Muscle of leg (tissue), 11 donors: ENCODE data around the gene SLC22A31. TPM values are rescaled to one million over a fixed set of nuclear protein-coding genes. Genes with fewer than 3 reads are reported as not detected.
A peak's percentile ranks its signal among the peaks of the same experiment; 100 is the strongest.

Experiments
- DNase-seq: peaks from one replicate; pipeline ENCODE4 v3.0.0; 2013
- H3K27ac ChIP-seq: one replicate; pipeline ENCODE4 v1.5.1; 2013; ENCODE audit warnings: mild to moderate bottlenecking, low read length, control low read depth
- H3K27me3 ChIP-seq: one replicate; pipeline ENCODE4 v1.6.1; 2013; ENCODE audit warnings: low read length; ENCODE audit not compliant: control insufficient read depth, insufficient read depth
- H3K36me3 ChIP-seq: one replicate; pipeline ENCODE4 v1.6.1; 2013; ENCODE audit warnings: low read length; ENCODE audit not compliant: control insufficient read depth, insufficient read depth
- H3K4me1 ChIP-seq: one replicate; pipeline ENCODE4 v1.6.1; 2013; ENCODE audit warnings: low read length; ENCODE audit not compliant: control insufficient read depth, insufficient read depth
- H3K4me3 ChIP-seq: one replicate; pipeline ENCODE4 v1.5.1; 2013; ENCODE audit warnings: low read length, control low read depth
- H3K9me3 ChIP-seq: replicated peaks from 2 replicates; pipeline ENCODE4 v1.6.1; 2013; ENCODE audit warnings: low read depth, low read length; ENCODE audit not compliant: control insufficient read depth
- WGBS: methylation state at CpG from one replicate; pipeline ENCODE4 v1.1.5; 2013; ENCODE audit warnings: missing lambda C conversion rate; ENCODE audit not compliant: insufficient coverage; 5-methylcytosine and 5-hydroxymethylcytosine counted together
- polyA plus RNA-seq, 8 donors: library from polyadenylated mRNA; unstranded; fragments of 120-200 nt; gene quantifications; one replicate each; pipeline versions ENCODE4 v1.2.1 to v1.2.3, GENCODE V29; 2013; ENCODE audit warnings: inconsistent platforms in 1 of 8, low replicate concordance in 1 of 8; ENCODE audit not compliant: insufficient read length in 8 of 8, insufficient read depth in 1 of 8
- total RNA-seq: library from RNA; stranded (reverse); fragments of 120-200 nt; gene quantifications from one replicate; pipeline ENCODE4 v1.2.4, GENCODE V29; 2013

The SLC22A31 gene
- total and polyA plus RNA-seq, 9 donors: 0.70 to 5.5 (median 1.9) TPM; not detected in 1

DNA sequence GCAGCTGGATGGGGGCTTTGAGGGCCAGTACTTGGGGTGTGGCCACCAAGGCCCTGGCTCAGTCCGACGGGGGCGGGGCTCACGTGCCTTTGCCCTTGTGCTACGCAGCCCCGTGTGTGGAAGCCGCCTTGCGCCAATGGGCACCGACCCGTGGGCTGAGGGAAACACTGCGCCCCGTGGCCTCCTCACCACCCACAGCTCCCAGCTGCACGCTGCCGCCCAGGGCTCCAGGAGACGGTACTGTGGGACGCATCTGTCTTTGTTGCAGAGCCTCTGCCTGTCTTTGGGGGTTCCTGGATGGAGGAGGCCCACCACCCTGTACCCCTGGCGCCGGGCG is 21.2 kb downstream of the SLC22A31 start:
- Histone ChIP-seq H3K4me1 (peaks cover 51% of the 10 kb centered on the region), H3K27me3 (no peaks in the 10 kb centered on the region), H3K36me3 (peaks cover 42% of the 10 kb centered on the region), H3K4me3 (no peak overlapping the region), H3K27ac (no peak overlapping the region), H3K9me3 (no peaks in the 10 kb centered on the region)
- WGBS: 79% methylated on average over 13 of the region's 19 CpGs
- DNase-seq: no peak

DNA sequence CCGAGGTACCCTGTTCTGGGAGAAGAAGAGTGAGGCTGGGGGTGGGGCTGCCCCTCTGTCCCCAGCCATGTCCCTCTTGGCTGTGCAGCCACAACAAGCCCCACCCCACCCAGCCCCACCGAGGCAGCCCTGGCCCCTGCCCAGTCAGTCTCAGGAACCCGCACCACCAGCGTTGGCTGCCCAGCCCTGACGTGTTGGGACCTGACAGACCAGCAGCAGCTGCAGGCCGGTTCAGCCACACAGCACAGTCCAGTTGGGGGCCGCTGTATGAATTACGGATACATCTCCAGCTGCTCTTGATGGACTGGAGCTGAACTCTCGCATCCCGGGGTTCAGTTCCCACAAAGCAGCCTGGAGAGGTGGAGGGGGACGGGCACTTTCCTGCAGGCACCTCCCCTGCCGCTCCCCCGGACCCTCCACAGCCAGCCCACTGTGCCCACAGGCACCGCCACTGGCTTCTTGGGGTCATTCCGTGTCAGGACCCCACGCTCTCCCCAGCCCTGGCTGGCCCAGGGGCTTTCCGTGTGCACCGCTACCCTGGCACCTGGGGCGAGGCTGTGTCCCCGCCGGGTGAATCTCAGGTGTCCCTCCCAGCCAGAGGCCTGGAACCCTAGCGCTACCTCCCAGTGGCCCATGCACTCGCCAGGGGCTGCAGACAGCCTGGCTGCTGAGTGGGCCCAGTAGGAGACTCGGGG is 21.7 kb downstream of the SLC22A31 start:
- Histone ChIP-seq H3K4me3 (no peak overlapping the region), H3K27ac (peak overlapping the region; percentile 42), H3K9me3 (no peaks in the 10 kb centered on the region), H3K27me3 (no peaks in the 10 kb centered on the region), H3K4me1 (peaks cover 56% of the 10 kb centered on the region), H3K36me3 (peaks cover 37% of the 10 kb centered on the region)
- DNase-seq: no peak
- WGBS: 66% methylated on average over 21 of the region's 24 CpGs

DNA sequence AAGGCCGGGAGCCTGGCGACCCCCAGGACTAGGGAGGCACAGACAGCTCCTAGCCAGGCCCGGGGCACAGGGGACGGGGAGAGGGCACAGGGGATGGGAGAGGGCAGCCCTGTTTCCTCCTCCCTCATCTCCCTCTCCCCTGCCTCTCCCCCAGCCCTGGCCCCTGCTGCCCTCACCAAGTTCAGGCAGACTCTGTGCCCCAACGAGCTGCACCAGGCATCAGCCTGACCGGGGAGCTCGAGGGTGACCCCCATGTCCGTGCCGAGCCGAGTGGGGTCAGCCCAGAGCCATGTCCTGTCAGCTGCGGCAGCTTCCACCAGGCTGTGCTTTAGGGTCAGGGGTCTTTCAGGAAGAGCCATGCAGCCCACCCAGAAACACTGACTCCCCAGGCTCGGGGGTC is 22.8 kb downstream of the SLC22A31 start:
- no peak for DNase-seq
- H3K27me3 ChIP-seq: peaks cover under 1% of the 10 kb centered on the region

DNA sequence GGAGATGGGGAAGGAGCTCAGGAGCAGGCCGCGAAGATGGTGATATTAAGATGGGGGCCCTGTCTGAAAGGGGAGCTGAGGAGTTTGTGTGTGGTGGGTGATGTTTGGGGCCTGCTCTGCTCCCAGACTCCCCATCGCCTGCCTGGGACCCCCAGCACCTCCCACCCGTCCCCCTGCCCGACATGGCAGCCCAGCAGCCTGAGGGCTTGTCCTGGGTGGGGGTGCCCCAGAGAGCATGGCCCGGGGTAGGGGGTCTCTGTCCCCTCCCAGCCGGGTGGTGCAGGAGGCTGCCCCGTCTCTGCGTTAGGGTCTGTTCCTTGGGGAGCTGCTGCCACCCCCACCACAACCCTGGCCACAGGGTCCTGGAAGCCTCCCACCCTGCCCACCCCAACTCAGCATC is 23.6 kb downstream of the SLC22A31 start:
- WGBS: 76% methylated on average over 5 of the region's 9 CpGs
- Histone ChIP-seq H3K36me3 (peaks cover 29% of the 10 kb centered on the region), H3K9me3 (no peaks in the 10 kb centered on the region), H3K27me3 (peaks cover 5% of the 10 kb centered on the region), H3K4me3 (no peak overlapping the region), H3K4me1 (peaks cover 65% of the 10 kb centered on the region), H3K27ac (peak overlapping the region; percentile 15)
- no peak for DNase-seq

More for the DNA sequence above, 22.8 kb downstream of the SLC22A31 start:
- WGBS: 60% methylated on average over 8 of the region's 12 CpGs
- H3K9me3 ChIP-seq: no peaks in the 10 kb centered on the region
- H3K36me3 ChIP-seq: peaks cover 30% of the 10 kb centered on the region
- H3K4me1 ChIP-seq: peaks cover 63% of the 10 kb centered on the region
- no peak overlapping the region for H3K4me3 ChIP-seq
- H3K27ac ChIP-seq: no peak overlapping the region

GRCh38 chr16:89176147-89176690 is 24.1 kb downstream of the SLC22A31 start:
- DNase-seq: peak; percentile 56
- Histone ChIP-seq H3K4me3 (peak overlapping the region; percentile 88), H3K9me3 (no peaks in the 10 kb centered on the region), H3K27me3 (peaks cover 8% of the 10 kb centered on the region), H3K27ac (peak overlapping the region; percentile 69), H3K4me1 (peaks cover 65% of the 10 kb centered on the region), H3K36me3 (peaks cover 29% of the 10 kb centered on the region)
- WGBS: 65% methylated on average over 11 of the region's 27 CpGs

DNA sequence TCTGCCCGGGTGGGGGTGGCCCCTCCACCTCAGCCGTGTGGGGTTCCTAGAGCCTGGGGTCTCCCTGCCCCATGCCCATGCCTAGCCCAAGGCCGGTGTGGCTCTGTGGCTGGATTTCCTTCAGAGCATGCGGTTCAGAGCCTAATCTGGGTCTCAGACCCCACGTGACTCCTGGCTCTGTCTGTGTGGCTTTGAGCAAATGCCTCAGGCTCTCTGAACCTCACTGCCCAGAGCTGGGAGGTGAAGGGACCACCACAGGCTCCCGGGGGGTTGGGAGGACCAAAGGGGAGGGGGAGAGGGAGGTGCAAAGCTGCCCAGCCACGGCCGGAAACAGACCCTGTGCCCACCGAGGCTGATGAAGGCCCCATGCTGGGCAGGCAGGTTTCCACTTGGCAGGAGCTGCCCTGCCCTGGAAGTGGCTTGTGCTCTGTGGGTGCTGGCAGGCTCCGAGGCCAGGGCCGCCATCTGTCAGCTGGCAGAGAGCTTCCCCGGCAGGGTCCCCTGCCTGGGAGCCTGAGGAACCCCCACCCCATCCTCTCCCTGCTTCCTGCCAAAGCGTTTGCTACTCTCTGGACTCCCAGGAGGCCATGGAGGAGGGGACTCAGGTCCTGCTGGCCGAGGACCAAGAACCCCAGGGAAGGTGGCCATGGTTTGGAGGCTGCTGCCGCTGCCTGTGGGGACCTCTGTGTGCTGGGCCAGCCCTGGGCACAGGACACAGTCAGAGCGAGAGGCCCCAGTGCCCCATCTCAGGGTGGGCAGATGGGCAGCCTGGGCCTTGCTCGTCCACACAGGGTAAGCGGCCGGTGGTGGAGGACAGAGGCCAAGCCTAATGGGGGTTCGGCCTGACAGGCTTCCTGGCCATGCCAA is 24.8 kb downstream of the SLC22A31 start:
- Histone ChIP-seq H3K4me1 (peaks cover 71% of the 10 kb centered on the region), H3K36me3 (peaks cover 29% of the 10 kb centered on the region), H3K27me3 (peaks cover 14% of the 10 kb centered on the region), H3K4me3 (peak overlapping the region; percentile 88), H3K9me3 (no peaks in the 10 kb centered on the region), H3K27ac (peak overlapping the region; percentile 69)
- WGBS: 35% methylated on average over 17 of the region's 20 CpGs
- DNase-seq: peak; percentile 52

GRCh38 chr16:89174877-89175276 is 25.5 kb downstream of the SLC22A31 start:
- WGBS: 80% methylated on average over 5 of the region's 14 CpGs
- DNase-seq: no peak
- Histone ChIP-seq H3K4me3 (peak overlapping the region; percentile 88), H3K27ac (peak overlapping the region; percentile 69), H3K36me3 (peaks cover 23% of the 10 kb centered on the region), H3K4me1 (peaks cover 74% of the 10 kb centered on the region), H3K9me3 (no peaks in the 10 kb centered on the region), H3K27me3 (peaks cover 20% of the 10 kb centered on the region)

DNA sequence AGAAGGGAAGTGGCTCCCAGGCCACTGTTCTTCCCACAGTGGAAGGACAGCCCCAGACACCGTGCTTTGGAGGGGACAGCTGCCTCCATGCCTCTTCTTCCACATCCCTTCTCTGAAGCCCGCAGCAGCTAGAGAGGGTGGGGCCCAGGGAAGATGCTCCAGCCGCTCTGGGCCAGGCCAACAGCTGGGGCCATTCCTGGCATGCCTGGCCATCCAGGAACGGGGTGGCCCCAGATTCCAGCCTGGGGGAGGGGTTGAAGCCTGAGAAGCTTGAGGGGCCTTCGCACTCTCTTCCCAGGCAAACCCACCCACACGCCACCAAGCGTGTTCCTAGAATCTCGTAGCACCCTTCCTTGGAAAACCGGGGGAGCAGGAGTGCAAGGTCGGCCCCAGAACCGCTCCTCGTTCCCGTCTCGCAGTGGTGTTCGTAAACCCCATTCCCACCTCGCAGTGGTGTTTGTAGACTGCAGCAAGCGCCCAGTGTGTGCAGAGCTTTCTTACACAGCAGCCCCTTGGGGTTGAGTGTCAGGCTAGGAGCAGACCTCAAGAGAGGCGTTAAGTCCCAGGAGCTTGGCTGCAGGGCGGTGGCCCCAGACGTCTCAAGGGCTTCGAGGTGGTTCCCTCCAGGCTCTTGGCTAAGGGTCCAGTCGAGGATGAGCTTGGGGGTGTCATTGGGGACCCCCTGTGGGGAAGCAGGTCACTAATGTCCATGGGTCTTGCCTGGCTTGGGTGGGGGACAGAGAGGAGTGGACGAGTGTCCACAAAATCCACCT is 26.1 kb downstream of the SLC22A31 start:
- WGBS: 45% methylated on average over 10 of the region's 23 CpGs
- peak overlapping the region; percentile 86 for H3K27ac ChIP-seq
- H3K27me3 ChIP-seq: peaks cover 27% of the 10 kb centered on the region
- H3K9me3 ChIP-seq: no peaks in the 10 kb centered on the region
- peaks cover 74% of the 10 kb centered on the region for H3K4me1 ChIP-seq
- DNase-seq: peak; percentile 71
- peak overlapping the region; percentile 88 for H3K4me3 ChIP-seq
- peaks cover 16% of the 10 kb centered on the region for H3K36me3 ChIP-seq

DNA sequence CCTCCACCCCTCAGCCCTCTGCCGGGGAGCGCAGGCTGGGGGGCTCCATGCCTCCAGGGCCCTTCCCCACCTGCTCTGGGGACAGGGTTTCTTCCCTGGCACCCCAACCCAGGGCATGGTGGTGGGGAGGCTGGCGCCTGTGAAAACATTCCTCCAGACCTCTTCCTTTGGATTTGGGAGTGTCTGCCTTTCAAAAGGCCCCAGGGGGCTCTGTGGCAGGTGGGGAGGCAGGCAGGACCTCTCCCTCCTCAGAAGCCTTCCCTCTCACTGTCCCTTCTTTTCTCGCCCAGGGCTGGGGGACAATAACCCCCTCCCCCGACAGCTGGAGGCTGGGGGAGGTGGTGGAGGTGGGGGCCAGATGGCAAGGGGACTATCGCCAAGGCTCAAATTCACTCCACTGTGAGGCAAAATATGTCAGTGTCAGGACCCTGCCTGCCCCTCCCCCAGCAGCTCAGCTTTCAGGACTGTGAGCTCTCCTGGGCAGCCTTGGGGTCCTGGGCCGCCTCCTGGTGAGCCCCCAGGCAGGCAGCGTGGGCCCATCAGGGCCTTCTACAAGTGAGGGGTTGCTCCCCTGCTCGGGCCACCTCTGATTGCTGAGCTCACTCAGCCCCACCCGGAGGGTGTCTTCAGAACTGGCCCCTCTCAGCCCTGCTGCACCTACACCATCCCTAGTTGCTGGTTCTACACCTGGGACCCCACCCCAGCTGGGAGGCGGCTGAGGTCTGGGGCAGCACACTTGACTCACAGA is 27.0 kb downstream of the SLC22A31 start:
- Histone ChIP-seq H3K4me1 (peaks cover 71% of the 10 kb centered on the region), H3K27ac (peak overlapping the region; percentile 86), H3K4me3 (peak overlapping the region; percentile 88), H3K9me3 (no peaks in the 10 kb centered on the region), H3K27me3 (peaks cover 27% of the 10 kb centered on the region), H3K36me3 (peaks cover 14% of the 10 kb centered on the region)
- 34% methylated on average over 6 of the region's 11 CpGs for WGBS
- DNase-seq: no peak
